Tibial nerve (tissue), 3 donors: ENCODE measurements around the gene THAP5.

Experiments
- POLR2A ChIP-seq, 2 donors: fragments of 450-650 bp; IDR thresholded peaks; one replicate each; pipeline ENCODE4 v1.6.1; 2017; ENCODE audit warnings: antibody characterized with exemption in 2 of 2, mild to moderate bottlenecking in 2 of 2, moderate library complexity in 2 of 2
- TF ChIP-seq, protein P1 (sequence below), 5 experiments: fragments of 200-600 bp in 3 of 5; fragments of 450-650 bp in 2 of 5; sonication (generic) in 3 of 5; IDR thresholded peaks; one replicate each; pipeline ENCODE4 v1.5.1; 2016 to 2019; ENCODE audit warnings: antibody characterized with exemption in 5 of 5, mild to moderate bottlenecking in 3 of 5, moderate library complexity in 2 of 5

- TF ChIP-seq POLR2A (IDR thresholded peaks at IDR 0.05) = no peak
- TF ChIP-seq, protein P1, sequence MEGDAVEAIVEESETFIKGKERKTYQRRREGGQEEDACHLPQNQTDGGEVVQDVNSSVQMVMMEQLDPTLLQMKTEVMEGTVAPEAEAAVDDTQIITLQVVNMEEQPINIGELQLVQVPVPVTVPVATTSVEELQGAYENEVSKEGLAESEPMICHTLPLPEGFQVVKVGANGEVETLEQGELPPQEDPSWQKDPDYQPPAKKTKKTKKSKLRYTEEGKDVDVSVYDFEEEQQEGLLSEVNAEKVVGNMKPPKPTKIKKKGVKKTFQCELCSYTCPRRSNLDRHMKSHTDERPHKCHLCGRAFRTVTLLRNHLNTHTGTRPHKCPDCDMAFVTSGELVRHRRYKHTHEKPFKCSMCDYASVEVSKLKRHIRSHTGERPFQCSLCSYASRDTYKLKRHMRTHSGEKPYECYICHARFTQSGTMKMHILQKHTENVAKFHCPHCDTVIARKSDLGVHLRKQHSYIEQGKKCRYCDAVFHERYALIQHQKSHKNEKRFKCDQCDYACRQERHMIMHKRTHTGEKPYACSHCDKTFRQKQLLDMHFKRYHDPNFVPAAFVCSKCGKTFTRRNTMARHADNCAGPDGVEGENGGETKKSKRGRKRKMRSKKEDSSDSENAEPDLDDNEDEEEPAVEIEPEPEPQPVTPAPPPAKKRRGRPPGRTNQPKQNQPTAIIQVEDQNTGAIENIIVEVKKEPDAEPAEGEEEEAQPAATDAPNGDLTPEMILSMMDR (IDR thresholded peaks at IDR 0.05) = no peak
These were observed 11.9 kb downstream of the THAP5 start for GRCh38 chr7:108557617-108558016.
